Memory B cell (primary cell): ENCODE measurements around the gene TPRN.

Experiments used
- ATAC-seq: fragments of 150-1000 bp; cut with Tn5 transposase; 2 replicates; pipeline ENCODE4 v1.10.0; 2021; ENCODE audit warnings: low read depth, mild to moderate bottlenecking, moderate library complexity
- DNase-seq, 2 donors: peaks; one replicate each; pipeline ENCODE4 v3.0.0; 2022; ENCODE audit warnings: low spot score in 2 of 2
- H3K27ac Mint-ChIP-seq: one replicate; pipeline ENCODE4 v1.8.0; 2022; ENCODE audit warnings: mild to moderate bottlenecking, moderate library complexity, mixed read lengths
- H3K27me3 Mint-ChIP-seq: one replicate; pipeline ENCODE4 v1.8.0; 2022; ENCODE audit warnings: mixed read lengths
- H3K36me3 Mint-ChIP-seq: one replicate; pipeline ENCODE4 v1.8.0; 2022; ENCODE audit warnings: mild to moderate bottlenecking, mixed read lengths
- H3K4me1 Mint-ChIP-seq: one replicate; pipeline ENCODE4 v1.8.0; 2022; ENCODE audit warnings: mixed read lengths
- H3K4me3 Mint-ChIP-seq: one replicate; pipeline ENCODE4 v1.8.0; 2022; ENCODE audit warnings: mild to moderate bottlenecking, moderate library complexity, mixed read lengths
- H3K9me3 Mint-ChIP-seq: one replicate; pipeline ENCODE4 v1.8.0; 2022; ENCODE audit warnings: mixed read lengths

Gene TPRN

DNA sequence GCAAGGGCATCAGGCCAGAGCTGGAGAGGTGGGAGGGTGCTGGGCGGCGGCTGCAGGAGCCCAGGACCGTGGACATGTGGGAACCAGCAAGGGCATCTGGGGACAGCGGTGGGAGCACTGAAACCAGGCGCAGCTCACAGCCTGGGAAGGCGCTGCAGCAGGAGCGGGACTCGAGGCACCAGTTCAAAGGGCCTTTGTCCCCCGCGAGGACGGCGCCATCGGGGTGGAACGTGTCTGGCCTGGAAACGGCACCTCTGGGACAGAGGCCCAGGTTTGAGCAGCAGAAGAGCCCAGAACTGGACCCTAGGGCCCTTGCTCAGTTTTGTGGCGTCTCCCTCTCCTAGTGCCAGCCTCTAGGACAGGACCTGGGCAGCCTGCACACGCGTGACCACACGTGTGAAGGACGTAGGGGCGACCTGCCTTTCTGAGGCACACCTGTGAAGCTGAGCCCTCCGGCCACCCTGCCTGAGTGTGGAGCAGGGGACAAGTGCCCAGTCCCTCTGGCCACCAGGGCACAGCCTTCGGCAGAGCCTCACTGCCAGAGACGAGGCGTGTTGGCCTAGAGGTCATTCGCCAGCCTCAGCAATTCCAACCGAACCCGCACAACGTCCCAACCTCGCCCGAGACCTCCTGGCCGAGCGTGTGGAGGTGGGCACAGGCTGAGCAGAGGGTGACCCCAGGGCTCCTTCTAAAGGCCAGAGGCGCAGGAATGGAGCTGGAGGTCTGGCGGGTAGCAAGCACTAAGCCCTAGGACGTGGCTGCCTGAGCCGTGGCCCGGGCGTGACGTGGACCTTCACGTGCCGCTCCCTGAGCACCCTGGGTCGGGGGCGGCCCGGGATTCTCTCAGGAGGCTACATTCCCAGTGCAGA, 26.5 kb downstream of the TPRN start:
- no peak overlapping the region for H3K4me3 Mint-ChIP-seq
- peaks cover 5% of the 10 kb centered on the region for H3K27me3 Mint-ChIP-seq
- no peak overlapping the region for H3K27ac Mint-ChIP-seq
- peaks cover 6% of the 10 kb centered on the region for H3K4me1 Mint-ChIP-seq
- no peak for DNase-seq
- peaks cover 5% of the 10 kb centered on the region for H3K36me3 Mint-ChIP-seq
- no peaks in the 10 kb centered on the region for H3K9me3 Mint-ChIP-seq
- no peak for ATAC-seq

DNA sequence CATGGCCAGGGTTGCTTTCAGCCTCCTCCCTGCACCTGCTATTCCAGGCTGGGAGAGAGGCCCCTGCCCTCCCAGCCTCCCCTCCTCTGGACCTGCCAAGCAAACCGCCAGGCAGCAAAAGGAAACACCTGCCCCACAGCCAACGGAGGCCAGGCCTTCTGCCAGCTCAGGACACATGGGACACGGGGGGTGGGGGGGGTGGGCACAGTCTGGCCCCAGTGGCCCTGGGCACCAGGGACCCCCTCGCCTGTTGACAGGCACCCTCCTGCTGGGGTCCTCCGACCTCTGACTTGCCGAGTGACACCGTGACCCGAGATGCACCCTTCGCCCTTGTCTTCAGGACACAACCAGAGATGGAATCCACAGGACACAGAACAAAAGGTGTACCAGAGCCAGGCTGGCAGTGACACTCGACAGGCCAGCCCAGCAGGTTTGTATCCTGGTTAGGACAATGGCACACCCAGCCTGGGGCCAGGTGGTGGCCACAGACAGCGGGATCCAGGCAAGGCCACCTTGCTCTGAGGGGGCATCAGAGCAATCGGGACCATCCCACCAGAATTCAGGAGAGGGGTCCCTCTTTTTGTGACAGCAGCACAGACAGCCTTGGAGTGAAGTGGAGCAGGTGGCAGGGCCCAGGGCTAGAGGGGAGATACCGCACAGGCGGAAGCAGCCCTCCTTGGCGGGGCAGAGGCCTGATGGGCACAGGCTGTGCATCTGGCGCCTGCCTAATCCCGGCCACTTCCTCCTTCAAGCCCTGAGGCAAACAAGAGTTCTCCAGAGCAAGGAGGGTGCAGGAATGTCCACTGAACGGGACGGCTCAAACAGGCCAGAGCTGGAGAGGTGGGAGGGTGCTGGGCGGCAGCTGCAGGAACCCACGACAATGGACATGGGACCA, 27.4 kb downstream of the TPRN start:
- DNase-seq = no peak
- no peaks in the 10 kb centered on the region for H3K9me3 Mint-ChIP-seq
- peaks cover 5% of the 10 kb centered on the region for H3K36me3 Mint-ChIP-seq
- H3K4me1 Mint-ChIP-seq = peaks cover 10% of the 10 kb centered on the region
- ATAC-seq = no peak
- no peak overlapping the region for H3K4me3 Mint-ChIP-seq
- peaks cover 8% of the 10 kb centered on the region for H3K27me3 Mint-ChIP-seq
- no peak overlapping the region for H3K27ac Mint-ChIP-seq

DNA sequence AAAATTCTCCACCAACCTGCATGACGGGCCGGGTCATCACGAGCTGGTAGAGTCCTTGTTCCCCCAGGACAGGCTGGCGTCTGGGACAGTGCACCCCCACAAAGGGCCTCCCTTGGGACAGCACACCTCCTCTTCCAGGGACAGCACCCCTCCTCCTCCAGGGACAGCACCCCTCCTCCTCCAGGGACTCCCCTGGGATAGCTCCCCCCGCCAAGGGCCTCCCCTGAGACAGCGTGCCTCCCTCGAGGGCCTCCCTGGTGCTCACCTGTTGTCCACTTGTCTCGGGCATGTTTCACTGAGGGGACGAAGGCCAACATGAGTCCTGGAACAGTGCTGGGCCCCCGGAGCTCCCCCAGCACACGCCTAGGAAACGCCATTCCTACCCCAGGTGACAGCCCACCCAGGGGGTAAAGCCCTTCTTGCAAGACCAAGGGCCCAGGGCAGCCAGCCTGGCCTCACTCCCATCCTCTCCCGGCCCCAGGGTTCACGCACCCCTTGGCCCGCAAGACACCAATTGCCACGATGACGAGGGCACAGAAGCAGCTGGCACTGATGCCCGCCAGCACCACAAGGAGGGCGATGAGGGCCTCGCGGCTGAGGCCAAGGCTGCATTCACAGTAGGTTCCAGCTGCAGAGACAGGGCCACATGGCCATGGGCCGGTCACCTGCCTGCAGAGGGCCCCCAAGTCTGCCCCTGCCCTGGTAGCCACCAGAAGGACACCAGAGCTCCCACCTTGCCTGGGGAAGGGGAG, 29.2 kb downstream of the TPRN start:
- no peak for DNase-seq
- no peaks in the 10 kb centered on the region for H3K9me3 Mint-ChIP-seq
- peaks cover 12% of the 10 kb centered on the region for H3K27me3 Mint-ChIP-seq
- H3K4me3 Mint-ChIP-seq = no peak overlapping the region
- no peak overlapping the region for H3K27ac Mint-ChIP-seq
- no peak for ATAC-seq
- no peaks in the 10 kb centered on the region for H3K36me3 Mint-ChIP-seq
- H3K4me1 Mint-ChIP-seq = peaks cover 6% of the 10 kb centered on the region

DNA sequence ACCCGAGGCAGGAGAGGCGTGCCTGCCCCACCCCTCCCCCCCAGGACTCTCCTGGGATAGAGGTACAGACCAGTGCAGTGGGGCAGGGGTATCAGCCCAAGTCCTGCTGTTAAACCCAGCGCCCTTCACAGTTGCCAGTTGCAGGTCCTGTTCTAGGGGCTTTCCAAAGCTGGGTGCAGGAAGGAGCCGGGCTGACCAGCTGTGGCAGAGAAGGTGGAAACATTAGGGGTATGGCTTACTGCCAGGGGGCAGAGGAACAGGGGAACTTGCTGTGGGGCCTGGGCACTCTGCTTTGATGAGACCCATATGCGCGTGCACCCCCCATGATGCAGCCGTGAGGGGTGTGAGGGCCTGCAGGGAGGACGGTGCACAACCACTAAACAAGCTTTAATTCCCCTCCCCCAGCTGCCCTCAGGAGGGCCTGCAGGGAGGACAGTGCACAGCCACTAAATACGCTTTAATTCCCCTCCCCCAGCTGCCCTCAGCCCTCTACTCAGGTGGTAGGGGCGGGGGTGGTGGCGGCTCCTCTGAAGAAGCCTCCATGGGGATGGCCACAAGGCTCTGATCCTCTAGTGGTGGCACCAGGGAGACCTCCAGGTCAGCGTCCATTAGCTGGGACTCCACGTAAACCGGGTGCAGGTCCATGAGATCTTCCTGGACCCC, 29.9 kb downstream of the TPRN start:
- Mint-ChIP-seq H3K4me1 (peaks cover 4% of the 10 kb centered on the region), H3K4me3 (no peak overlapping the region), H3K36me3 (no peaks in the 10 kb centered on the region), H3K27ac (peak overlapping the region; percentile 40), H3K9me3 (no peaks in the 10 kb centered on the region), H3K27me3 (peaks cover 13% of the 10 kb centered on the region)
- no peak for DNase-seq
- ATAC-seq = no peak

DNA sequence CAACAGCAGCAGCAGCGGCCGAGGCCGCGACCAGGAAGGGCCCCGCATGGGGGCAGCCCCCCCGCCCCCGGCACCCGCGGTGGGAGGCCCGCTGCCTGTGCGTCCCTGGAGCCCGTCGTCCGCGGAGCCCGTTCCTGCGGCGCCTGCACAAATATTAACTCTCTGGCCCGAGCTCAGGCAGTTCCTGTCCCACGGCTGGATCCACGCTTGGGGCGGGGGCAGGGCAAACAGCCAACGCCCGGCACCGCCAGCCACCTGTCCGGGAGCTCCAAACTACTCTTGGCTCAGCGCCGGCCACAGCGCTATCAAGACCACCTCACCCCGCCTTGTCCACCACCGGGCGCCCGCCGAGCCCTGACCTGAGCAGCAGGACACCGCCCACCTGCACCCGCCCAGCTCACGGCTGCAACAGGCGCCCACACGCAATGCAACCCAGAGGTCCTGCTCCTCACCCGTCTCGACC, 30.6 kb downstream of the TPRN start, which contains the start of gene LRRC26:
LRRC26 (minus strand) TSS at position 156 of the 463 bp plus-strand sequence; CDS start at position 48, 108 bp downstream.
- Mint-ChIP-seq H3K4me1 (peaks cover 4% of the 10 kb centered on the region), H3K36me3 (no peaks in the 10 kb centered on the region), H3K27ac (peak within 1 kb of the TSS; percentile 40), H3K9me3 (no peaks in the 10 kb centered on the region), H3K4me3 (peak within 1 kb of the TSS; percentile 67), H3K27me3 (peaks cover 16% of the 10 kb centered on the region)
- DNase-seq (no peak), ATAC-seq (no peak)

DNA sequence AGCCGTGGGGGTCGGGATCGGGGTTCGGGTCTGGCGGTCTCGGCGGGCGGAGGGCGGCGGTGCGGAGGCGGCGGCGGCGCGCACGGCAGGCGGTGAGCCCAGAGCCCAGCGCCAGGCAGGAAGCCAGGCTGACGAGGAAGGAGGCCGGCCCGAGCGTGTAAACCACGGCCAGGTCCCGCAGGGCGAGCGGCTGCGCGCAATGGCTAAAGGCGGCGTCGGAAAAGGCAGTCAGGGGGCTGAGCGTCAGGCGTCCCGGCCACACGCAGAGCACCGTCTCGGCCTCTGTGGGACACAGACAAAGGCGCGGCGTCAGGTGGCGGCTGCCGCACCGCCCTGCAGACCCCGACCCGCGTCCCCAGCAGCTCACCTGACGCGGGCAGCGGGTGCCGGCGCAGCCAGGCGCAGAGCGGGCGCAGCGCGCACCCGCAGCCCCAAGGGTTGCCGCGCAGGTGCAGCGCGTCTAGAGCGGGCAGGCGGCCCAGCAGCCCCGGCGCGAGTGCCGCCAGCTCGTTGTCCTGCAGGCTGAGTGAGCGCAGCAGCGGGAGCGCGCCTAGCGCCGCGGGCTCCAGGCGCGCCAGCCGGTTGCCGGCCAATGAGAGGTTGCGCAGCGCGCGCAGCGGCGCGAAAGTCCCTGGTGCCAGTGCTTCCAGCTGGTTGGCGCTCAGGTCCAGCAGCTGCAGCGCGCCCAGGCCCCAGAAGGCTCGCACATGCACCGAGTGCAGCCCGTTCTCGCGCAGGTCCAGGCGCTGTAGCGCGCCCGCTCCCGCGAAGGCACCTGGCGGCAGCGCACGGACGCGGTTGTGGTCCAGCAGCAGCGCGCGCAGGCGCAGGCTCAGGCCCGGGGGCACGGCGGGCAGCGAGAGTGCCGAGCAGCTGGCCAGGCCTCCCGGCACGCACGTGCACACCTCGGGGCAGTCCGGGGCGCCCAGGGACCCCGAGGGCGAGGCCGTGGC, 31.4 kb downstream of the TPRN start:
- H3K27ac Mint-ChIP-seq = peak overlapping the region; percentile 14
- no peaks in the 10 kb centered on the region for H3K36me3 Mint-ChIP-seq
- H3K9me3 Mint-ChIP-seq = no peaks in the 10 kb centered on the region
- no peak for DNase-seq
- H3K4me3 Mint-ChIP-seq = peak overlapping the region; percentile 67
- H3K4me1 Mint-ChIP-seq = peaks cover 4% of the 10 kb centered on the region
- peak; percentile 25 for ATAC-seq
- H3K27me3 Mint-ChIP-seq = peaks cover 21% of the 10 kb centered on the region

DNA sequence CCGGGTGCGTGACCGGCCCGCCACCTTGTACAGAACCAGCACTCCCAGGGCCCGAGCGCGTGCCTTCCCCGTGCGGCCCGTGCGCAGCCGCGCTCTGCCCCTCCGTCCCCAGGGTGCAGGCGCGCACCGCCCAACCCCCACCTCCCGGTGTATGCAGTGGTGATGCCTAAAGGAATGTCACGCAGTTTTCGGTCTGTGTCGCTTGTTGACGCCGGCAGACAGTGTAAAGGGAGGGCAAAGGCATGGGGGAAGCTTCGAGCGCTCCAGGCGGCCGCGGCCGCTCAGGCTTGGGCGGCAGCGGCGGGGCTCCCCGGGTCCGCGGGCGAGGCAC, 32.0 kb downstream of the TPRN start:
- DNase-seq (peak in 1 of 2 donors; percentile 47), ATAC-seq (peak; percentile 41)
- no peaks in the 10 kb centered on the region for H3K36me3 Mint-ChIP-seq
- H3K27me3 Mint-ChIP-seq = peaks cover 22% of the 10 kb centered on the region
- peaks cover 4% of the 10 kb centered on the region for H3K4me1 Mint-ChIP-seq
- H3K9me3 Mint-ChIP-seq = no peaks in the 10 kb centered on the region
- peak overlapping the region; percentile 61 for H3K4me3 Mint-ChIP-seq
- peak overlapping the region; percentile 14 for H3K27ac Mint-ChIP-seq

DNA sequence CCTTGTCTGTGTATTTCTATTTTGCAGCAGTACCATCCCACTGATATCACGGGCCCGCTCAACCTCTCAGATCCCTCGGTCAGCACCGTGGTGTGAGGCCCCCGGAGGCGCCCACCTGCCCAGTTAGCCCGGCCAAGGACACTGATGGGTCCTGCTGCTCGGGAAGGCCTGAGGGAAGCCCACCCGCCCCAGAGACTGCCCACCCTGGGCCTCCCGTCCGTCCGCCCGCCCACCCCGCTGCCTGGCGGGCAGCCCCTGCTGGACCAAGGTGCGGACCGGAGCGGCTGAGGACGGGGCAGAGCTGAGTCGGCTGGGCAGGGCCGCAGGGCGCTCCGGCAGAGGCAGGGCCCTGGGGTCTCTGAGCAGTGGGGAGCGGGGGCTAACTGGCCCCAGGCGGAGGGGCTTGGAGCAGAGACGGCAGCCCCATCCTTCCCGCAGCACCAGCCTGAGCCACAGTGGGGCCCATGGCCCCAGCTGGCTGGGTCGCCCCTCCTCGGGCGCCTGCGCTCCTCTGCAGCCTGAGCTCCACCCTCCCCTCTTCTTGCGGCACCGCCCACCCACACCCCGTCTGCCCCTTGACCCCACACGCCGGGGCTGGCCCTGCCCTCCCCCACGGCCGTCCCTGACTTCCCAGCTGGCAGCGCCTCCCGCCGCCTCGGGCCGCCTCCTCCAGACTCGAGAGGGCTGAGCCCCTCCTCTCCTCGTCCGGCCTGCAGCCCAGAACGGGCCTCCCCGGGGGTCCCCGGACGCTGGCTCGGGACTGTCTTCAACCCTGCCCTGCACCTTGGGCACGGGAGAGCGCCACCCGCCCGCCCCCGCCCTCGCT, 32.6 kb downstream of the TPRN start:
- Mint-ChIP-seq H3K27ac (no peak overlapping the region), H3K4me1 (peaks cover 4% of the 10 kb centered on the region), H3K9me3 (no peaks in the 10 kb centered on the region), H3K36me3 (no peaks in the 10 kb centered on the region), H3K27me3 (peaks cover 24% of the 10 kb centered on the region), H3K4me3 (no peak overlapping the region)
- no peak for DNase-seq
- ATAC-seq = peak; percentile 28

DNA sequence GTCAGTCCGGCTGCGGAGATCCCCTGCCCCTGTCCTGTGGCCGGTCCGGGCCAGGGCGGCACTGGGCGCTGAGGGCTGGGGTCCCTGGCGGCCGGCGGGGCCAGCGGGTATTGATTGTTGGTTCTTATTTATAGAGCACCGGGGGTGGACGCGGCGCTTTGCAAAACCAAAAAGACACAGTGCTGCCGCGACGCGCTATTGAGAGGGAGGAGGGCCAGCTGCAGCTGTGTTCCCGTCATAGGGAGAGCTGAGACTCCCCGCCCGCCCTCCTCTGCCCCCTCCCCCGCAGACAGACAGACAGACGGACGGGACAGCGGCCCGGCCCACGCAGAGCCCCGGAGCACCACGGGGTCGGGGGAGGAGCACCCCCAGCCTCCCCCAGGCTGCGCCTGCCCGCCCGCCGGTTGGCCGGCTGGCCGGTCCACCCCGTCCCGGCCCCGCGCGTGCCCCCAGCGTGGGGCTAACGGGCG, 33.2 kb downstream of the TPRN start:
- ATAC-seq = no peak
- no peaks in the 10 kb centered on the region for H3K36me3 Mint-ChIP-seq
- no peak for DNase-seq
- H3K27ac Mint-ChIP-seq = no peak overlapping the region
- H3K4me3 Mint-ChIP-seq = no peak overlapping the region
- peaks cover 4% of the 10 kb centered on the region for H3K4me1 Mint-ChIP-seq
- H3K27me3 Mint-ChIP-seq = peaks cover 26% of the 10 kb centered on the region
- no peaks in the 10 kb centered on the region for H3K9me3 Mint-ChIP-seq

DNA sequence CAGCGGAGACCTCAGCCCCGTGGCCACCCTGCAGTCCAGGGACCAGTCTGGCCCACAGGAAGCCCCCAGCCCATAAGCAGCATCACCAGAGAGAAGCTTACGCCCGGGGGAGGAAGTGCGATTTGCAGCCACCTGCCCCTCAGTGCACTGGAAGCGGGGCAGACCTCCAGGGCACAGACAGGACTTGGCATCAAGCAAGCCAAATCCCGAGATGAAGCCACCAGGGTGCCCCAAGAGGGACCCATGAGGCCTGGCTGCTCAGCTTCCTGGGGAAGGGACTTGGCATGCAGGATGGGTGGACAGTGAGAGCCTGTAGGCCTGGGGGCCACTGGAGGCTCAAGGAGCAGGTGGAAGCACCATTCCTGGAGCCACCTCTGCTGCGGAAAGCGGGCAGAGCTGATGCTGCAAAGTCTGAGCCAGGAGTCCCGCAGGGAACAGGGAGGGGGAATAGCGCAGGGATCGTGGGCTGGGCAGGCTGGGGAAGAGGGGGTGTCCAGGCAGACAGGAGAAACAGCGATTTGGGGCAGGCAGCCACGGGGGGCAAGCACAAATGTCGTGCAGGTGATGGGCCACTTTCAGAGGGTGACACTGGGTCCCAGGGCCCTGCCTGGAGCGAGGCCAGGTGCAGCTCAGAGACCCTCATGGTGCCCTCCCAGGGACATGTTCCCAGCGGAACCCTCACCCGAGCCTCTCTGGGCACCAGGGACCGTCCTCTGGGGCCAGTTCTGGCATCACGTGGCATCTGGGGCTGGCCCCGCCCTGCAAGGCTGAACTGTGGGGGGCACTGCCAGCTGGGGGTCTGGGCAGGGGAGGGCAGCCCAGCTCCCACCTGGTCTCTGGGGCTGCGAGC, 33.9 kb downstream of the TPRN start:
- Mint-ChIP-seq H3K4me1 (peaks cover 4% of the 10 kb centered on the region), H3K27ac (no peak overlapping the region), H3K4me3 (peak overlapping the region; percentile 38), H3K9me3 (no peaks in the 10 kb centered on the region), H3K27me3 (peaks cover 28% of the 10 kb centered on the region), H3K36me3 (no peaks in the 10 kb centered on the region)
- DNase-seq (no peak), ATAC-seq (no peak)

DNA sequence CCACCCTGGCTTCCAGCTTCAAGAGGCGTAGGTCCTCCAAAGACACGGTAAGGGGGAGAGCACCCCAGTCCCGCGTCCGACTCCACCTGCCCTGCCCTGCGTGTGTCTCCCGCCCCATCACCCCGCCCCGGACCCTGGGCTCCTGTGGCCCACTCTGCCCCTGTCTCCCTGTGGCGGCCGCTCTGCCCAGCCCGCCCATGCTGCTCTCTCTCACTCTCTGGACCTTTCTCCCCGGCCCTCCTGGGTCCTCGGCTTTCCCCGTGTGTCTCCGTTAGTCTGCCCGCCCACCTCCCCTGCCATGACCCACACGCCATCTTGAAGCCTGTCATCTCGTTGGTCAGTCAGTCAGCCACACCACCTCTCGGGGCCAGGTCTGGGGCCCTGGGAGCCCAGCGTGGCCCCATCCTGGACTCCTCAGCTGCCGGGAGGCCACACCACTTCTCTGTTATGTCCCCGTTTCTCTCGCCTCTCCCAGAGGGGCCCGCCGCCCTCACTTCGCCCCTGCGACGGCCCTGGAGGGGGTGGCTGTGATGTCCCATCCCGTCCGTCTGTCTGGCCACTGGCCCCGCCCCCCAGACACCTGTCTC, 35.2 kb downstream of the TPRN start:
- H3K27ac Mint-ChIP-seq = no peak overlapping the region
- H3K27me3 Mint-ChIP-seq = peaks cover 28% of the 10 kb centered on the region
- no peak overlapping the region for H3K4me3 Mint-ChIP-seq
- DNase-seq (no peak), ATAC-seq (no peak)
- peaks cover 4% of the 10 kb centered on the region for H3K4me1 Mint-ChIP-seq
- no peaks in the 10 kb centered on the region for H3K9me3 Mint-ChIP-seq
- H3K36me3 Mint-ChIP-seq = no peaks in the 10 kb centered on the region
